ENCODE results near the gene PNPO. TPM values are rescaled to one million over a fixed set of nuclear protein-coding genes. Genes with fewer than 3 reads are reported as not detected.
"Not testable (repeated sequence)": the region's sequence is repeated elsewhere in the genome, so short reads cannot be mapped to it uniquely, and the experiment has no call there.

PNPO gene
- total RNA-seq, 2 donors from 2014 or later = 24.9 to 26.0 TPM

DNA sequence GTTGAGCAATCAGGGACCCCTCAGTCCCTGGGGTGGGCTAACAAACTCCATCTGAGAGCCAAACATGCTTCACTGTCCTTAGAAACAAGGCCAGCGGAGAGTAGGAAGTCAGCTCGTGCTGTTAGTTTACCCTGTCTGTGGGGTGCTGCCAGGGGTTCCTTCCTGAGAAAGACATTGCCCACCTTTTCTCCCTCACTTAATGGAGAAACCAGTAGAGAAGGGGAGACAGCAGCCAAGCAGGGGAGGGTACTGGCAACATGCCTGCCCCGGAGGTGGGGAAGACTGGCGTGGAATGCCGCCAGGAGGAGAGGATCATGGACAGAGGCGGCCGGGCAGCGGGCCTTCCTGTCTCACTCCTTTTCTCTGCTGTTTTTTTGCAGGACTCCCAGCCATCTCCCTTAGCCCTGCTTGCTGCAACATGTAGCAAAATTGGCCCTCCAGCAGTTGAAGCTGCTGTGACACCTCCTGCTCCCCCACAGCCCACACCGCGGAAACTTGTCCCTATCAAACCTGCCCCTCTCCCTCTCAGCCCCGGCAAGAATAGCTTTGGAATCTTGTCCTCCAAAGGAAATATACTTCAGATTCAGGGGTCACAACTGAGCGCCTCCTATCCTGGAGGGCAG, 25.5 kb upstream of the PNPO start:
- DNase-seq (no peak), ATAC-seq (no peak)
- intact Hi-C loops (cut with DNase I, micrococcal nuclease) = no loop called here

- ATAC-seq = no peak
- intact Hi-C loops (cut with DNase I, micrococcal nuclease) = no loop called here
- no peak for DNase-seq
Observed at GRCh38 chr17:47916489-47917208, 24.7 kb upstream of the PNPO start.

- intact Hi-C loops (cut with DNase I, micrococcal nuclease) = no loop called here
- no peak for ATAC-seq
- no peak for DNase-seq
Observed at GRCh38 chr17:47917581-47917980, 23.8 kb upstream of the PNPO start.

DNA sequence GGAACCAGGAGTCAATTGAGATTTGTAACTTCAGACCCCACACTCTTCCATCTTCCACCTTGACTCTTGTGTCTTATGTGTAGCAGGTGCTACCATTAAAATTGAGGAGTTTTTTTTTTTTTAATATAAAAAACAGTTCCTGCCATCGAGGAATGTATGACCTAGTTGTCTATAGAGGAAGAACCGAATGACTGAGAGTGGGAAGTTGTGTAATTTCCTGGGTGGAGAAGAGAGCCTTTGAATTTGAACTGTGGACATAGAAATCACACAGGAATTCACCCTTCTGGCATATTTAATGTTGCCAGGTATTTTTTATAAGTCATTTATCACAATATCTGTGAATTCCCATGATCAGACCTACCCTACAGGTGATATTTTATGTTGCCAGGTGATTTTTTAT, 23.4 kb upstream of the PNPO start:
- no peak for DNase-seq
- ATAC-seq = no peak
- intact Hi-C loops (cut with DNase I, micrococcal nuclease) = no loop called here

GRCh38 chr17:47918991-47919390, 22.4 kb upstream of the PNPO start:
- intact Hi-C loops (cut with DNase I, micrococcal nuclease) = no loop called here
- DNase-seq = no peak
- no peak for ATAC-seq

GRCh38 chr17:47919889-47920288, 21.5 kb upstream of the PNPO start:
- ATAC-seq; intact Hi-C loops (cut with DNase I, micrococcal nuclease); DNase-seq: not testable (repeated sequence)

- no peak for DNase-seq
- intact Hi-C loops (cut with DNase I, micrococcal nuclease) = no loop called here
- no peak for ATAC-seq
Observed at GRCh38 chr17:47924785-47925677, 16.3 kb upstream of the PNPO start.

GRCh38 chr17:47925678-47925988, 15.7 kb upstream of the PNPO start:
- intact Hi-C loops (cut with DNase I, micrococcal nuclease) = no loop called here
- DNase-seq = no peak
- no peak for ATAC-seq

DNA sequence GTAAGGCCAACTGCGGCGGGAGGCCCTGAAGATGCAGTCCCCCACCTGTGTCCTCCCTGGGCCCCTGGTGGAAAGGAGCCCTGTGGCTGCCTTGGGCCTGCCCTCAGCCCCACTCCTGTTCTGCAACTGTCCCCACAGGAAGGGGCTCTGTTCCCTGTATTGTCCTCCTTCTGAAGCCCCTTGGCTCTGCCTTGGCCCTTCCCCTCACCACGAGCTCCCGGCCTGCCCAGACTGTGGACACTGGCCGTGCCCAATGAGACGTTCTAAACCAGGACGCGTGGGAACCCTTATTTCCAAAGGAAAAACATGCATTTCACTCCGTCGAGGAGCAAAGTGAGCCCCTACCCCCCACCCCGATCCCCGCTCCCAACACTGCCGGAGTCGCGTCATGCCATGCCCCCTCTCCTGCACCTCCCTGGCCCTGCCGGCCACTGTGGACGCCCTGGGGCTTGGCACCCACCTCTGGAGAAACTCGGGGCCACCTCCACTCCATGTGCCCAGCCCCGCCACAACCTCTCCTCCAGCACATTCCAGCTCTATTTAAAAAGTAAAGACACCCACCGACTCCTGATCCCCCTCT, 13.5 kb upstream of the PNPO start:
- ATAC-seq (no peak), DNase-seq (no peak)
- intact Hi-C loops (cut with DNase I, micrococcal nuclease) = no loop called here

- no peak for DNase-seq
- no peak for ATAC-seq
- intact Hi-C loops (cut with DNase I, micrococcal nuclease) = no loop called here
Observed at GRCh38 chr17:47928415-47928814, 13.0 kb upstream of the PNPO start.

DNA sequence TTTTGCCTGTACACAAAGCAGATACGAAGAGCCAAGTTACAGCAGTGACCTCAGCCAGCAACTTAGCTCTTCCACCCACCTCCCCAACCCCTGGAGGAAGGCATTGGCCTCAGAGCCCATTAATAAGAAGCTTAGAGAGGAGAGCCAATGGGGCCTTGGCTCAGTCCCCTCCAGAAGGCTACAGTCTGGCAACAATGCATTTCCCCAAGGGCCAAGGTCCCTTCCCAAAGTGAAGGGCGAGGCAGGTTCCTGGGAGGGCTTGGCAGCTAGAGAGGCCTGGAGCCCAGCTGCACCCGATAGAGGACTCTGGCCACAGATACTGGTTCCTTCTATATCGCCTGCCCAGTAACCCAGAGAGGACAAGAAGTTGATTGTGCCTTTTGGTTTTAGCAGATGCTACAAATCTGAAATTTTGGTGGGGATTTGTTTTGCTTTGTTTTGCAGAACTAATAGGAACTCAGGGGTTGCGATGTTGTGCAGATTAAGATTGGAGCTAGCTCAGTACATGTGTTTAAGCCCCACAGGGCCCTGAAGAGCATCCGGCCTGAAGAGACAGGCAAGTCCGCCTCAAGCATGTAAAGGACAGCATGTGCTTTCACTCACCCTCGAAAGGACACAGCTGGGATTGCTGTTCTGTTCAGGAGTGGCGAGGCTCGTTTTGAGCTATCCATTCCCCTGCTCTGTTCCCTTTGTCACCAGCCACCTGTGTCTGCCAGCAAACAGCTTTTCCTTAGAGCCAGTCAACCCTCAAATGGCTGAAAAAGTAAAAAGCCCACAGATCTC, 12.0 kb upstream of the PNPO start:
- DNase-seq (no peak), ATAC-seq (peak; percentile 82)
- intact Hi-C loops (cut with DNase I, micrococcal nuclease) = no loop called here

- ATAC-seq (no peak), DNase-seq (no peak)
- intact Hi-C loops (cut with DNase I, micrococcal nuclease) = no loop called here
Observed at GRCh38 chr17:47931848-47932247, 9.5 kb upstream of the PNPO start.

DNA sequence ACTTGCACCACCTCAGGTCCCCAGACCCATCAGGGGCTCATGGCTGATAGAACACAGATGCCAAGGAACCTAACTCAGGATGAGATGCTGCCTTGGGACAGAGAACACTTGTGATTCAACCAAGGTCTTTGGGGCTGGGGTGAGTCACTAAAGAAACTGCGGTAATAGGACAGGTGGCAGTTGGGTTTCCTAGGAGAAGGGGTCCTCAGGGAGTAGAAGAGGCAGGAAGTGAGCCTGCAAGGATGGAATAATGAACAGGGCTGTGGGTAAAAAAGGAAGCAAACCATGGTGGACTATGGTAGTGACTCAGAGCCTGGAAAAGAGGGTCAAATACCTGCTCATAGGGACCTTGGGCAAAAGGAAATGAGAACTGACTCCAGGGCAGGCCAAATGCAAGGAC, 6.5 kb upstream of the PNPO start:
- no peak for DNase-seq
- ATAC-seq = no peak
- intact Hi-C loops (cut with DNase I, micrococcal nuclease) = no loop called here

GRCh38 chr17:47935468-47935867, 5.9 kb upstream of the PNPO start:
- DNase-seq; ATAC-seq; intact Hi-C loops (cut with DNase I, micrococcal nuclease): not testable (repeated sequence)

GRCh38 chr17:47935961-47936360, 5.4 kb upstream of the PNPO start:
- intact Hi-C loops (cut with DNase I, micrococcal nuclease) = no loop called here
- ATAC-seq (no peak), DNase-seq (no peak)

- DNase-seq (no peak), ATAC-seq (no peak)
- intact Hi-C loops (cut with DNase I, micrococcal nuclease) = no loop called here
Observed at GRCh38 chr17:47937941-47938340, 3.4 kb upstream of the PNPO start.

- intact Hi-C loops (cut with DNase I, micrococcal nuclease) = loop anchor here in 1 of 2 donors (10.0 kb wide), 1 partner anchor 97 kb away; the partner anchor contains the start of gene SCRN2
- DNase-seq (no peak), ATAC-seq (no peak)
Observed at GRCh38 chr17:47942096-47942510, 732 bp downstream of the PNPO start.

DNA sequence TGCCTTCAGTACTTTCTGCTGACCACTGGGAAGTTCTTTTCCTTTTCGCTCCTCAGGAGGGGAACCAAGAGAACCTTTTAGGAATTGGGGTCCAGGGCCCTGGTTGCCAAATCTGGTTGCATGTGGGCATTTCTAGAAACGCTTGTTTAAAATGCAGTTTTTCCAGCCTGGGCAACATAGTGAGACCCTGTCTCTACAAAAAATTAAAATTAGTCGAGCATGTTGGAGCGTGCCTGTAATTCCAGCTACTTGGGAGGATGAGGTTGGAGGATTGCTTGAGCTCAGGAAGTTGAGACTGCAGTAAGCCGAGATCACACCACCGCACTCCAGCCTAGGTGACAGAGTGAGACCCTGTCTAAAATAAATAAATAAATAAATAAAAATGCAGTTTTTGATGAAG, 1.2 kb downstream of the PNPO start:
- ATAC-seq = no peak
- intact Hi-C loops (cut with DNase I, micrococcal nuclease) = loop anchor here in 1 of 2 donors (10.0 kb wide), 1 partner anchor 98 kb away; the partner anchor contains the start of gene SCRN2
- no peak for DNase-seq

- no peak for ATAC-seq
- DNase-seq = no peak
- intact Hi-C loops (cut with DNase I, micrococcal nuclease) = loop anchor here in 1 of 2 donors (10.0 kb wide), 1 partner anchor 100 kb away; the partner anchor contains the start of gene SCRN2
Observed at GRCh38 chr17:47945080-47945479, 3.7 kb downstream of the PNPO start.
